ENCODE results near the gene AMMECR1L.
"Not testable (repeated sequence)": the region's sequence is repeated elsewhere in the genome, so short reads cannot be mapped to it uniquely, and the experiment has no call there.

Gene AMMECR1L

DNA sequence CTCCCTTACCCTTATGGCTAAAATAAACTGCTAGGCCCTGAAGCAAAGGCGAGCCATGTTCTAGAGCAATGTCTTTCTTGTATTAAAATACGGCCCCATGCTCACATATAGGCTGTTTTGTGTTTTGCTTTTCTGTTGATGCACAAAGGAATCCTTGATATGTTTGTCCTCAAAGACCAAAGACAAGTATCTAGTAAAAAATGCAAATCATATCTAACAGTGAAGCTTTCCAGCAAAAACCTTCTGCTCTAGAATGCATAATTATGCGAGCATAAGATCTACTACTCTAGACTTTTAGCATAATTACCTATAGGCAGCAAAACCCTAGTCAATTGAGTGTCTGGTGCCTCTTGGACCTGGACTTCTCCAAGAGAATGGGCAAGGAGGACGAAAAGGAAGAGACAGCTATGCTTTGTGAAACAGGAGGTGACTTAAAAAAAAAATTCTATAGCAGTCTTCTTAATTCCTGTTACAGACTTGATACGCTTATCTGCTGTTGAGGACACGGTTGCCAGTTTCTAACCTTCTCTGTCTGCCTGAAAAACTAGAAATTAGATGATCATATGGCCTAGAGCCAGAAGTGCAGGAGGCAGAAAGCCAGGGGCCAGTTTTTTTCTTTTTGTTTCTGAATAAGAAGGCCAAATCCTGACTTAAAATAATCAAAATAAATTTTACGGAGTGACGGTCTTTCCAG, 1.5 kb upstream of the AMMECR1L start:
- no peak for DNase-seq (ENCODE audit: low spot score)

GRCh38 chr2:127886593-127886935, 808 bp upstream of the AMMECR1L start:
- DNase-seq (ENCODE audit: low spot score), result not testable (repeated sequence)

- DNase-seq (ENCODE audit: low spot score), result not testable (repeated sequence)
These were observed 655 bp downstream of the AMMECR1L start for GRCh38 chr2:127884861-127885740.

DNA sequence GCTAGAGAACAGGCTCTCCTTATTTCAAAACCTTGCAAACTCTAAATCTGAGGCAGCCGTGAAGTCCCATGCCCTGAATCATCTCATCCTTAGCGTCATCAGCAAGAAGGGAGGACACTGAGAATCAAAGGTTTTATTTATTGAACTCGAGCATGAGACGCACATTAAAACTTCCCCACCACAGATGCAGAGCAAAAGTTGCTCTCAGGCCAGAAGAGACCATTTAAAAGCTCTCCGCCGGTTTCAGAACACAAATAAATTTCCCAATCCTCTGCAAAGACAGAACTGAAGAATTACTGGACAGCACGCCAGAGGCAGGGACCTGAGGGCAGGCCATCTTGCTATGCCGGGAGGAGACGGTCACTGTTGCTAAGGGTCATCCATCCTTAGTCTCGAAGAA, 1.3 kb downstream of the AMMECR1L start:
- peak; percentile 43 for DNase-seq (ENCODE audit: low spot score)

- DNase-seq (ENCODE audit: low spot score), result no peak
These were observed 5.9 kb downstream of the AMMECR1L start for GRCh38 chr2:127879899-127880298.

- no peak for DNase-seq (ENCODE audit: low spot score)
These were observed 8.1 kb downstream of the AMMECR1L start for GRCh38 chr2:127877626-127878025.

DNA sequence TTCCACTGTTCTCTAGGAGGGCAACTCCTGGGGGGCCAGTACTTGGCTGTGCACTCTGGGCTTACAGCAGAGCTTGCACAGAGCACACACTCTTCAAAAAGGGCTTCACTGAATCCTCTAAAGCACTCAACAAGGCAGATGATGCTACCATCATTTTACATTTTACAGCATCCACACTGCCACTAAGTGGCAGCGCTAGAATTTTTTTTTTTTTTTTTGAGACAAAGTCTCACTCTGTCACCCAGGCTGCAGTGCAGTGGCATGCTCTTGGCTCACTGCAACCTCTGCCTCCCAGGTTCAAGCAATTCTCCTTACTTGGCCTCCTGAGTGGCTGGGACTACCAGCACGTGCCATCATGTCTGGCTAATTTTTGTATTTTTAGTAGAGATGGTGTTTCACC, 8.6 kb downstream of the AMMECR1L start:
- no peak for DNase-seq (ENCODE audit: low spot score)

- DNase-seq (ENCODE audit: low spot score), result no peak
These were observed 11.1 kb downstream of the AMMECR1L start for GRCh38 chr2:127874378-127875269.

DNA sequence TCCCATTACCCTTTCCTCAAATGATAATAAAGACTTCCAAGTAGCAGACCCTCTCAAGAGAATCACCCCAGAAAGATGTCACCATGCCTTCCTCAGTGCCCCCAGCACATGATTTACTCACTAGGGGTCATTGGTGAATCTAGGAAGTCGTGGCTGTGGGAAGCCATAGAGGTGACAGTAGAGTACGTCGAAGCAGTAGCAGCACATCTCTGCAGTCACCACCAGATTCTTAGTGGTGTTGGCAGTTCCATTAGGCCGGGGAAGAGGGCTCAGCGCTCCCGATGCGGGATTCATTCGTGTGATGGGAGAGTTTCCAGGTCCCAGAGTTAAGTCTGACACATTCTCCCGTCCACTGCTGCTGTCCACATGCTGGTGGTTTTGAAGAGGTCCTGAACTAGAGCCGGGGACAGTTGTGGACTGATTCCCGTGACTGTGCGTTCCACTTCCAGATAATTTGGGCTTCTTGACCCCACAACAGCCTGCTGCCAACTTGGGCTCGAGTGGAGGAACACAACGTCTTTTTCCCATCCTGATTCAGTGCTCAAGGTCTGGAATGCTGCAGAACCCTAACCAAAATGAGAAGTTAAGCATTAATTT, 12.0 kb downstream of the AMMECR1L start:
- DNase-seq (ENCODE audit: low spot score), result no peak

DNA sequence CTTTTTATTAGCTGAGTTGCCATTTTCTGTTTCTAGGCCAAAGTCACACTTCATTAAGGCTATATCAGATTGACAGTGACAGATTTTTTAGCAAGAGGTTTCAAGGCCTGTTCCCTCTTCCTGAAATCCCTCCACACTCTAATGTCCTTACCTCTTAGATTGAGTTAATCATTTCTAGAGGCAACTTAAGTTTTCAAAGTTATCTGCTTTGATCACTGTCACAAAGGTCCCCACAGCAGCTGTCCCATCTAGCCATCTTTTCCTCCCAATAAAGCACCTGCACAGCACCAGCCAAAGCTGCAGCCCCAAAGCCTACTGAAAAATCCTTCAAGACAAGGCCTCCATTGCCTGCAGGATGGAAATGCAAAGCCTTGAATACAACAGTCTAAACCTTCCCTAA, 13.4 kb downstream of the AMMECR1L start:
- no peak for DNase-seq (ENCODE audit: low spot score)

DNA sequence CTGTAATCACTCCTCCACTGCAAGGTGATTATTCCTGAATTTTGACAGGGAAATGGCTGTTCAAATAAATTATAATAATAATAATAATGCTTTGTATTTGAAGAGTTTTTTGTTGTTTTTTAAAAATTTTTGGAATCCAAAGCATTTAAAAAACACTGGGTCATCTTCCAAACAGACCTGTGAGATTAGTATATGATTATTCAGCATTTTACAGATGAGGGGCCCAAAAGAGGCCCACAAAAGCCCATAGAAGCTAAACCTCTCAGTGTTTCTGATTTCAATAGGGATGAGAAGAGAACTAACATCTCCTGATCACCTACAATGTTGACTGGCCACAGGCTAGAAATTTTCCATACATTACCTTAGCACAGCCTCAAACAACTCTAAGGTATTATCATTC, 19.8 kb downstream of the AMMECR1L start:
- no peak for DNase-seq (ENCODE audit: low spot score)

DNA sequence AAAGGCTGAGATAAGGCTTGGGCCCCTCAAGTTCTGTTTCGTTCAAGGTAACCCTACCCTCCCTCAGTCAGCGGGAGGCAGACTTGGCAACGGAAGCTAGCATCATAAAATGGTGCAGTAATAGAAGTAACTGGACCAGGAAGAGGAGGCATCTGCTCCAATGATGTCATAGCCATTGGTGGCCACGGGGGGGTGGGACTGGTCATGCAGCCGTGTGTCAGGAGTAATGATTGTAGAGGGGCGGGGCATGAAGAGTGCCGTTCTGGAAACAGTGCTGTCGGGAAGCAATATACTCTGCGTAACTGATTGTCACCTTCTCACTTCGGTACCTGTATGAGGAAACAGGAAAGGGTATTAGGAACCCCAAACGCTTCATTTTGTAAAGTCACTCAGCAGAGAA, 20.9 kb downstream of the AMMECR1L start:
- peak; percentile 41 for DNase-seq (ENCODE audit: low spot score)

DNA sequence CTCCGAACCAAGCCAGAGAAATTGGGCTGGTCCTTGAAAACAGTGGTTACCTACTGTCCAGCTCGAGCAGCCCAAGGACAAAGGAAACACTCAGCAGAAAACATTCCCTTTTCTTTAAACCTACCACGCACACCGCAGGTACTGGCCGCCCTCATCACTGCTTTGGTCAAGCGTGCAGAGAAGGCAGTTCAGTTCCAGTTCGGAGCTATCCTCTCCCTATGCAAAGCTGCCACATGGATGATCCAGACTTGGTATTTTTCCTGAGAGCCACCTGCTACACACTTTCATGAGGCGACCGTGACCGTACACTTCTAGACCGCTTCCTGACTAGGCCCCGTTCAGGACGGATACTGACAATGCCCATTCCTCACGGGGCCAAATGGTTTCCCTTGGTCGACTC, 23.5 kb downstream of the AMMECR1L start:
- DNase-seq (ENCODE audit: low spot score), result no peak

- no peak for DNase-seq (ENCODE audit: low spot score)
These were observed 25.6 kb downstream of the AMMECR1L start for GRCh38 chr2:127860130-127860529.

GRCh38 chr2:127859712-127860085, 26.1 kb downstream of the AMMECR1L start:
- no peak for DNase-seq (ENCODE audit: low spot score)

GRCh38 chr2:127857265-127857808, 28.4 kb downstream of the AMMECR1L start:
- DNase-seq (ENCODE audit: low spot score), result peak; percentile 4

DNA sequence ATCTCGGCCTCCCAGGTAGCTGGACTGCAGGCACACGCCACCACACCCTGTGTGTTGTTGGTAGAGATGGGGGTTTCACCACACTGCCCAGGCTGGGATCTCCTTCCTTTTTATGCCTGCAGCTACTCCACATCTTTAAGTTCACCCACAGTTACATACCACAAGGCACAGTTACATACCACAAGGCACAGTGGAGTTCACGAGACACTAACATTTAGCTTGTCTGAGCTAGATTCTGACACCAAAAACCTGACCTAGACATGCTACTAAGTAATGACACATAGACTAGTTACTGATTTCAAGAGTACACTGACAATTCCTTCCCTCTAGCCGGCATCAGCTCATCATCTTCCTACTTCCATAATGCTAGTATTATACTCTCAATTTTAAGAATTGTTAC, 32.1 kb downstream of the AMMECR1L start:
- DNase-seq (ENCODE audit: low spot score), result no peak

DNA sequence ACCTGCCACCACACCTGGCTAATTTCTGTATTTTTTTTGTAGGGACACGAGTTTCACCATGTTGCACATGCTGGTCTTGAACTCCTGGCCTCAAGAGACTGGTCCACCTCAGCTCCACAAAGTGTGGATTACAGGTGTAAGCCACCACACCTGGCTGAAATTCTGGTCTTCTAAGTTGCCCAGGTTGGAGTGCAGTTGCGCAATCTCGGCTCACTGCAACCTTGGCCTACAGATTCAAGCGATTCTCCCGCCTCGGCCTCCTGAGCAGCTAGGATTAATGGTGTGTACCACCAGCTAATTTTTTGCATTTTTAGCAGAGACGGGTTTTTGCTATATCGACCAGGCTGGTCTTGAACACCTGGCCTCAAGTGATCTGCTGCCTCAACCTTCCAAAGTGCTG, 33.4 kb downstream of the AMMECR1L start:
- no peak for DNase-seq (ENCODE audit: low spot score)

DNA sequence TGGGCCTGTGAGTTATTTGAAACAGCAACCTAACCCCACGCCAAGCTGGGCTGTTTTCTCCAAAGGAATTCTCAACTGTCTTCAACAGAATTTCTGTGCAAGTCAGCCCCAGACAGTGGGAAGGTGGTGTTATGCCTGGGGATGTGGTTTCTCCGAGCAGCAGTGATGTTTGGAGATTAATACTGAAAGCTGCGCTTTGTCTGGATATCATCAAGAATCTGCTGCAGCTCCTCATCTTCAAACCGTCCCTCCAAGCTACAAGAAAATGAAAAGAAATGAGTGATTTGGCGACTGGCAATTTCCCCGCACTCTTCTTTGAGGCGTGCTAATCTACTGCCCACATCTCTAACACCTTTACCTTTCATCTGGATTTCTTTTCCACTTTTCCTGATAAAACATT, 37.8 kb downstream of the AMMECR1L start:
- DNase-seq (ENCODE audit: low spot score), result no peak

- DNase-seq (ENCODE audit: low spot score), result no peak
These were observed 40.8 kb downstream of the AMMECR1L start for GRCh38 chr2:127844973-127845372.

- no peak for DNase-seq (ENCODE audit: low spot score)
These were observed 42.1 kb downstream of the AMMECR1L start for GRCh38 chr2:127843677-127844076.
